ENCODE data around the gene SACM1L. TPM values are rescaled to one million over a fixed set of nuclear protein-coding genes. Genes with fewer than 3 reads are reported as not detected.

SACM1L gene
- total RNA-seq, 1 experiment from 2014 or later = 79.6 TPM

DNA sequence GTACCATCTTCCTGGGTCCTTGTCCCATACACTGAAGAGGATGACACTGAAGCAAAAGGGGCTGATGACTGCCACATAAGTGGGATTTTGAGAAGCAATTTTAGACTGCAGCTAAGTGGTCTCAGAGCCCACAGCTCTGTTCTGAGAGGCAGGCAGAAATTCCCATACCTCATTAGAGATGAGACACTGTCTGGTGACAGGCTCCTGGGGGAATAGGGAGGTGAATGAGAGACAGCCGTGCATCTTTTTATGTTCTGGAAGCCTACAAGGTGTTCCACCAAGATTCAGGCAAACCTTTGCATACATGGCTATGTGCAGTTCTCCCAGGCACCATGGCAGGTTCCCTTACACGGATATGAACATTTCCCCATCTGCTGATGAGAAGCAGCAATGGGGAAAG, 47.4 kb upstream of the SACM1L start:
- DNase-seq (ENCODE audit: low spot score) = no peak
- ChIA-PET CTCF (interaction anchor here (1.1 to 1.2 kb wide), 4 partner anchors 13 to 18 kb away, joined by 3 to 7 read pairs (median 4); no protein-coding TSS in a partner anchor), POLR2A (no interaction called here)
- H3K36me3 Mint-ChIP-seq = peaks cover 10% of the 10 kb centered on the region; the same call in 1 of the 2 replicates
- ATAC-seq = no peak
- no peak overlapping the region for H3K4me3 Mint-ChIP-seq
- TF ChIP-seq ZNF232 (CRISPR knock-in tag; IDR thresholded peaks at IDR 0.05) (no peak), GABPB1 (CRISPR knock-in tag; IDR thresholded peaks at IDR 0.05) (no peak), MYBL2 (CRISPR knock-in tag; IDR thresholded peaks at IDR 0.05) (no peak), GRHL2 (CRISPR knock-in tag; IDR thresholded peaks at IDR 0.05; ENCODE audit: insufficient replicate concordance, severe bottlenecking) (no peak), ZNF423 (CRISPR knock-in tag; IDR thresholded peaks at IDR 0.05) (no peak), SMAD4 (CRISPR knock-in tag; IDR thresholded peaks at IDR 0.05) (no peak), ZNF396 (CRISPR knock-in tag; IDR thresholded peaks at IDR 0.05; ENCODE audit: borderline replicate concordance) (no peak), ZBTB21 (CRISPR knock-in tag; IDR thresholded peaks at IDR 0.05; ENCODE audit: borderline replicate concordance) (no peak), RORB (CRISPR knock-in tag; IDR thresholded peaks at IDR 0.05) (no peak), ATF1 (CRISPR knock-in tag; IDR thresholded peaks at IDR 0.05) (no peak)
- TF ChIP-seq, protein P1, sequence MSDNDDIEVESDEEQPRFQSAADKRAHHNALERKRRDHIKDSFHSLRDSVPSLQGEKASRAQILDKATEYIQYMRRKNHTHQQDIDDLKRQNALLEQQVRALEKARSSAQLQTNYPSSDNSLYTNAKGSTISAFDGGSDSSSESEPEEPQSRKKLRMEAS (CRISPR knock-in tag; IDR thresholded peaks at IDR 0.05) = no peak
- TF ChIP-seq, protein P2, sequence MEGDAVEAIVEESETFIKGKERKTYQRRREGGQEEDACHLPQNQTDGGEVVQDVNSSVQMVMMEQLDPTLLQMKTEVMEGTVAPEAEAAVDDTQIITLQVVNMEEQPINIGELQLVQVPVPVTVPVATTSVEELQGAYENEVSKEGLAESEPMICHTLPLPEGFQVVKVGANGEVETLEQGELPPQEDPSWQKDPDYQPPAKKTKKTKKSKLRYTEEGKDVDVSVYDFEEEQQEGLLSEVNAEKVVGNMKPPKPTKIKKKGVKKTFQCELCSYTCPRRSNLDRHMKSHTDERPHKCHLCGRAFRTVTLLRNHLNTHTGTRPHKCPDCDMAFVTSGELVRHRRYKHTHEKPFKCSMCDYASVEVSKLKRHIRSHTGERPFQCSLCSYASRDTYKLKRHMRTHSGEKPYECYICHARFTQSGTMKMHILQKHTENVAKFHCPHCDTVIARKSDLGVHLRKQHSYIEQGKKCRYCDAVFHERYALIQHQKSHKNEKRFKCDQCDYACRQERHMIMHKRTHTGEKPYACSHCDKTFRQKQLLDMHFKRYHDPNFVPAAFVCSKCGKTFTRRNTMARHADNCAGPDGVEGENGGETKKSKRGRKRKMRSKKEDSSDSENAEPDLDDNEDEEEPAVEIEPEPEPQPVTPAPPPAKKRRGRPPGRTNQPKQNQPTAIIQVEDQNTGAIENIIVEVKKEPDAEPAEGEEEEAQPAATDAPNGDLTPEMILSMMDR (IDR thresholded peaks at IDR 0.05) = no peak
- TF ChIP-seq, protein P3, sequence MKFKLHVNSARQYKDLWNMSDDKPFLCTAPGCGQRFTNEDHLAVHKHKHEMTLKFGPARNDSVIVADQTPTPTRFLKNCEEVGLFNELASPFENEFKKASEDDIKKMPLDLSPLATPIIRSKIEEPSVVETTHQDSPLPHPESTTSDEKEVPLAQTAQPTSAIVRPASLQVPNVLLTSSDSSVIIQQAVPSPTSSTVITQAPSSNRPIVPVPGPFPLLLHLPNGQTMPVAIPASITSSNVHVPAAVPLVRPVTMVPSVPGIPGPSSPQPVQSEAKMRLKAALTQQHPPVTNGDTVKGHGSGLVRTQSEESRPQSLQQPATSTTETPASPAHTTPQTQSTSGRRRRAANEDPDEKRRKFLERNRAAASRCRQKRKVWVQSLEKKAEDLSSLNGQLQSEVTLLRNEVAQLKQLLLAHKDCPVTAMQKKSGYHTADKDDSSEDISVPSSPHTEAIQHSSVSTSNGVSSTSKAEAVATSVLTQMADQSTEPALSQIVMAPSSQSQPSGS (CRISPR knock-in tag; IDR thresholded peaks at IDR 0.05; ENCODE audit: borderline replicate concordance, low read depth) = no peak
- TF ChIP-seq, protein P4, sequence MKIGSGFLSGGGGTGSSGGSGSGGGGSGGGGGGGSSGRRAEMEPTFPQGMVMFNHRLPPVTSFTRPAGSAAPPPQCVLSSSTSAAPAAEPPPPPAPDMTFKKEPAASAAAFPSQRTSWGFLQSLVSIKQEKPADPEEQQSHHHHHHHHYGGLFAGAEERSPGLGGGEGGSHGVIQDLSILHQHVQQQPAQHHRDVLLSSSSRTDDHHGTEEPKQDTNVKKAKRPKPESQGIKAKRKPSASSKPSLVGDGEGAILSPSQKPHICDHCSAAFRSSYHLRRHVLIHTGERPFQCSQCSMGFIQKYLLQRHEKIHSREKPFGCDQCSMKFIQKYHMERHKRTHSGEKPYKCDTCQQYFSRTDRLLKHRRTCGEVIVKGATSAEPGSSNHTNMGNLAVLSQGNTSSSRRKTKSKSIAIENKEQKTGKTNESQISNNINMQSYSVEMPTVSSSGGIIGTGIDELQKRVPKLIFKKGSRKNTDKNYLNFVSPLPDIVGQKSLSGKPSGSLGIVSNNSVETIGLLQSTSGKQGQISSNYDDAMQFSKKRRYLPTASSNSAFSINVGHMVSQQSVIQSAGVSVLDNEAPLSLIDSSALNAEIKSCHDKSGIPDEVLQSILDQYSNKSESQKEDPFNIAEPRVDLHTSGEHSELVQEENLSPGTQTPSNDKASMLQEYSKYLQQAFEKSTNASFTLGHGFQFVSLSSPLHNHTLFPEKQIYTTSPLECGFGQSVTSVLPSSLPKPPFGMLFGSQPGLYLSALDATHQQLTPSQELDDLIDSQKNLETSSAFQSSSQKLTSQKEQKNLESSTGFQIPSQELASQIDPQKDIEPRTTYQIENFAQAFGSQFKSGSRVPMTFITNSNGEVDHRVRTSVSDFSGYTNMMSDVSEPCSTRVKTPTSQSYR (CRISPR knock-in tag; IDR thresholded peaks at IDR 0.05) = no peak
- TF ChIP-seq, protein P5, sequence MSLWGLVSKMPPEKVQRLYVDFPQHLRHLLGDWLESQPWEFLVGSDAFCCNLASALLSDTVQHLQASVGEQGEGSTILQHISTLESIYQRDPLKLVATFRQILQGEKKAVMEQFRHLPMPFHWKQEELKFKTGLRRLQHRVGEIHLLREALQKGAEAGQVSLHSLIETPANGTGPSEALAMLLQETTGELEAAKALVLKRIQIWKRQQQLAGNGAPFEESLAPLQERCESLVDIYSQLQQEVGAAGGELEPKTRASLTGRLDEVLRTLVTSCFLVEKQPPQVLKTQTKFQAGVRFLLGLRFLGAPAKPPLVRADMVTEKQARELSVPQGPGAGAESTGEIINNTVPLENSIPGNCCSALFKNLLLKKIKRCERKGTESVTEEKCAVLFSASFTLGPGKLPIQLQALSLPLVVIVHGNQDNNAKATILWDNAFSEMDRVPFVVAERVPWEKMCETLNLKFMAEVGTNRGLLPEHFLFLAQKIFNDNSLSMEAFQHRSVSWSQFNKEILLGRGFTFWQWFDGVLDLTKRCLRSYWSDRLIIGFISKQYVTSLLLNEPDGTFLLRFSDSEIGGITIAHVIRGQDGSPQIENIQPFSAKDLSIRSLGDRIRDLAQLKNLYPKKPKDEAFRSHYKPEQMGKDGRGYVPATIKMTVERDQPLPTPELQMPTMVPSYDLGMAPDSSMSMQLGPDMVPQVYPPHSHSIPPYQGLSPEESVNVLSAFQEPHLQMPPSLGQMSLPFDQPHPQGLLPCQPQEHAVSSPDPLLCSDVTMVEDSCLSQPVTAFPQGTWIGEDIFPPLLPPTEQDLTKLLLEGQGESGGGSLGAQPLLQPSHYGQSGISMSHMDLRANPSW (CRISPR knock-in tag; conservative IDR thresholded peaks at IDR 0.05; ENCODE audit: low read depth) = no peak
- TF ChIP-seq, protein P6, sequence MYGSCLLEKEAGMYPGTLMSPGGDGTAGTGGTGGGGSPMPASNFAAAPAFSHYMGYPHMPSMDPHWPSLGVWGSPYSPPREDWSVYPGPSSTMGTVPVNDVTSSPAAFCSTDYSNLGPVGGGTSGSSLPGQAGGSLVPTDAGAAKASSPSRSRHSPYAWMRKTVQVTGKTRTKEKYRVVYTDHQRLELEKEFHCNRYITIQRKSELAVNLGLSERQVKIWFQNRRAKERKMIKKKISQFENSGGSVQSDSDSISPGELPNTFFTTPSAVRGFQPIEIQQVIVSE (CRISPR knock-in tag; IDR thresholded peaks at IDR 0.05; ENCODE audit: borderline replicate concordance) = no peak
- no peaks in the 10 kb centered on the region for H3K9me3 Mint-ChIP-seq
- H3K27ac Mint-ChIP-seq = no peak overlapping the region
- no peaks in the 10 kb centered on the region for H3K27me3 Mint-ChIP-seq (ENCODE audit: low read depth)
- H3K4me1 Mint-ChIP-seq = peaks cover 56% of the 10 kb centered on the region
